ENCODE results near the gene NHERF1. TPM values are rescaled to one million over a fixed set of nuclear protein-coding genes. Genes with fewer than 3 reads are reported as not detected.

Gene NHERF1
- total and polyA plus RNA-seq, 2 of the 13 experiments (the other 11 are each of a cell fraction or from before 2014, with no cell fraction given): 169 to 269 TPM

- TF ChIP-seq ZBTB26 (CRISPR knock-in tag; IDR thresholded peaks at IDR 0.05; ENCODE audit: borderline replicate concordance): peak; percentile 63; the same call in 1 of the 2 replicates
- no peak for TF ChIP-seq SRY (CRISPR knock-in tag; IDR thresholded peaks at IDR 0.05)
- 0 out of 2 replicates have a peak, but pooled peaks have one; percentile 14 for TF ChIP-seq MLX (CRISPR knock-in tag; IDR thresholded peaks at IDR 0.05)
- peak; percentile 32; the same call in 1 of the 2 replicates for TF ChIP-seq ZNF225 (CRISPR knock-in tag; IDR thresholded peaks at IDR 0.05)
- TF ChIP-seq RBM22 (optimal IDR thresholded peaks at IDR 0.05; ENCODE audit: low read length): peak; percentile 92
- TF ChIP-seq ZNF580 (CRISPR knock-in tag; IDR thresholded peaks at IDR 0.05; ENCODE audit: borderline replicate concordance, low read depth): no peak; the same call in 1 of the 2 replicates
- TF ChIP-seq ONECUT2 (CRISPR knock-in tag; IDR thresholded peaks at IDR 0.05): no peak
- TF ChIP-seq CREB3 (CRISPR knock-in tag; IDR thresholded peaks at IDR 0.05): no peak
- peak; percentile 65; the same call in 1 of the 2 replicates for TF ChIP-seq MED1 (CRISPR knock-in tag; IDR thresholded peaks at IDR 0.05)
- no peak for TF ChIP-seq TRIM22 (IDR thresholded peaks at IDR 0.05)
- 0 out of 2 replicates have a peak, but pooled peaks have one; percentile 40 for TF ChIP-seq ZNF639 (CRISPR knock-in tag; conservative IDR thresholded peaks at IDR 0.05)
- TF ChIP-seq ZNF451 (CRISPR knock-in tag; IDR thresholded peaks at IDR 0.05): peak; percentile 45; the same call in 1 of the 2 replicates
- TF ChIP-seq MLXIP (CRISPR knock-in tag; IDR thresholded peaks at IDR 0.05; ENCODE audit: borderline replicate concordance): no peak
- TF ChIP-seq GATA4 (IDR thresholded peaks at IDR 0.05; ENCODE audit: borderline replicate concordance, low read depth): no peak
- TF ChIP-seq ARNTL (CRISPR knock-in tag; IDR thresholded peaks at IDR 0.05): no peak
- no peak for TF ChIP-seq ZNF704 (CRISPR knock-in tag; IDR thresholded peaks at IDR 0.05; ENCODE audit: borderline replicate concordance)
- peak; percentile 44; the same call in 1 of the 2 replicates for TF ChIP-seq RXRA (CRISPR knock-in tag; IDR thresholded peaks at IDR 0.05)
- no peak for TF ChIP-seq ZFP90 (CRISPR knock-in tag; IDR thresholded peaks at IDR 0.05; ENCODE audit: borderline replicate concordance)
Measured at GRCh38 chr17:74770498-74771318, 22.3 kb downstream of the NHERF1 start (continued).
